Spleen (tissue), 7 donors: ENCODE measurements around the gene GOSR2.

Experiments
- POLR2A ChIP-seq, 3 donors: fragments of 450-650 bp; IDR thresholded peaks; one replicate each; pipeline ENCODE4 v1.5.1; 2017; ENCODE audit warnings: antibody characterized with exemption in 3 of 3, mild to moderate bottlenecking in 1 of 3
- TF ChIP-seq, protein P1 (sequence below), 11 experiments: fragments of 200-600 bp in 7 of 11; fragments of 450-650 bp in 4 of 11; sonication (generic) in 4 of 11; IDR thresholded peaks in 8 of 11; conservative IDR thresholded peaks in 3 of 11; 1 replicate in 7 of 11; 2 replicates in 4 of 11; pipeline versions ENCODE4 v1.4.0 to v1.8.0; 2016 to 2021; ENCODE audit warnings: antibody characterized with exemption in 11 of 11, inconsistent platforms in 4 of 11, mild to moderate bottlenecking in 1 of 11
- donor health status: DM: no; HTN: no; CAD: no; lungs with moderate emphysema.
- donor health status: DM: no; HTN: no; CAD: no.
- donor health status: DM: no; HTN: no; CAD: no.

DNA sequence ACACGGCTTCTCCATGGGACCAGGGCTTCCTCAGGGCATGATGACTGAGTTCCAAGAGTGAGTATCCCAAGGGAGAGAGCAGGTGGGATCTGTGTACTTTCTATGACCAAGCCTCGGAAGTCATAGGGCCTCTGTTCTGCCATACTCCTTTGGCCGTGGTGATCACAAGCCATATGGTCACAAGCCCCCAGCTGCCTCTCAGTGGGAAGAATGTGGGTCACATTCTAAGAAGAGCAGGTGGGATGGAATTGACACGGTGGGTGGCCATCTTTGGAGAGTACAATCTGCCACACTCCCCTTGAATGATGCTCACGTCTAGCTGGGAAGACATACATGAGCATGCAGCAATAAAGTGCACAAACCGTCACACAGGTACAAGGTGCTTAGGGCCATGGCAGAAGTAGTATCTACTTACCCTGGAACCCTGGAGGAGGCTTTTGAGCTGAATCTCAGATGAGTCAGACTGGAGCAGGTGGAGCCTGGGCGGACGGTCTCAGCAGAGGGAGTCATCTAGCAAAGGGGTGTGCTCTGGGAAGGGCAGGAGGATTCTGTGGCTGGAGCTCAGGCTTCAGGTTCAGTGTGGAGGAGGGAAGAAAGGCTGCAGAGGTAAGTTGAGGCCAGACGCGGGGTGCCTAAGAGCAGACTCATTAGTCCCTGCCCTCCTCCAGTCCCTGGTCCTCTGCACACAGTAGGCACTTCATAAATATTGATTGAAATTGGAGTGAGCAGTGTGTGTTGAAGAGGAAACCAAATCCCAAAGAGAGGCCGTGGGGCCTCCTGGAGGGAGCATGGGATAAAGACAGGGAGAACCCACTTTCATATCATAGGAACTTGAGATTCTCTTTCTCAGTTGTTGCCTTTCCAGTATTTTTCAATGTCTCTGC is 26.6 kb downstream of the GOSR2 start:
- TF ChIP-seq POLR2A (IDR thresholded peaks at IDR 0.05) = no peak
- TF ChIP-seq, protein P1, sequence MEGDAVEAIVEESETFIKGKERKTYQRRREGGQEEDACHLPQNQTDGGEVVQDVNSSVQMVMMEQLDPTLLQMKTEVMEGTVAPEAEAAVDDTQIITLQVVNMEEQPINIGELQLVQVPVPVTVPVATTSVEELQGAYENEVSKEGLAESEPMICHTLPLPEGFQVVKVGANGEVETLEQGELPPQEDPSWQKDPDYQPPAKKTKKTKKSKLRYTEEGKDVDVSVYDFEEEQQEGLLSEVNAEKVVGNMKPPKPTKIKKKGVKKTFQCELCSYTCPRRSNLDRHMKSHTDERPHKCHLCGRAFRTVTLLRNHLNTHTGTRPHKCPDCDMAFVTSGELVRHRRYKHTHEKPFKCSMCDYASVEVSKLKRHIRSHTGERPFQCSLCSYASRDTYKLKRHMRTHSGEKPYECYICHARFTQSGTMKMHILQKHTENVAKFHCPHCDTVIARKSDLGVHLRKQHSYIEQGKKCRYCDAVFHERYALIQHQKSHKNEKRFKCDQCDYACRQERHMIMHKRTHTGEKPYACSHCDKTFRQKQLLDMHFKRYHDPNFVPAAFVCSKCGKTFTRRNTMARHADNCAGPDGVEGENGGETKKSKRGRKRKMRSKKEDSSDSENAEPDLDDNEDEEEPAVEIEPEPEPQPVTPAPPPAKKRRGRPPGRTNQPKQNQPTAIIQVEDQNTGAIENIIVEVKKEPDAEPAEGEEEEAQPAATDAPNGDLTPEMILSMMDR (IDR thresholded peaks at IDR 0.05 in 8 of 11, conservative IDR thresholded peaks at IDR 0.05 in 3 of 11) = no peak
